H1 (cell line): ENCODE data around the gene OLR1.

ENCODE experiments used
- CTCF ChIP-seq, 3 experiments: IDR thresholded peaks; 1 replicate in 2 of 3; 2 replicates in 1 of 3; pipeline versions ENCODE4 v1.5.1 to v1.6.1; 2011; ENCODE audit warnings: low read length in 3 of 3, mild to moderate bottlenecking in 3 of 3, inconsistent platforms in 2 of 3, low read depth in 1 of 3, moderate library complexity in 1 of 3; ENCODE audit not compliant: insufficient read depth in 1 of 3; ENCODE audit errors: control extremely low read depth in 1 of 3
- EZH2 ChIP-seq: fragments of 200-600 bp; sonication (generic); IDR thresholded peaks from 2 replicates; pipeline ENCODE4 v1.7.1; 2012; ENCODE audit warnings: low read depth, mild to moderate bottlenecking, moderate library complexity, low read length, inconsistent platforms; ENCODE audit not compliant: severe bottlenecking
- POLR2AphosphoS5 ChIP-seq: IDR thresholded peaks from 2 replicates; pipeline ENCODE4 v1.6.1; 2011; ENCODE audit warnings: low read depth, low read length
- RAD21 ChIP-seq, 2 experiments: IDR thresholded peaks in 1 of 2; conservative IDR thresholded peaks in 1 of 2; 2 replicates each; pipeline ENCODE4 v1.6.1; 2011; ENCODE audit warnings: low read depth in 2 of 2, low read length in 2 of 2, improper control_type of control experiment in 1 of 2, inconsistent platforms in 1 of 2, mild to moderate bottlenecking in 1 of 2, moderate library complexity in 1 of 2
- SUZ12 ChIP-seq: fragments of 200-600 bp; sonication (generic); IDR thresholded peaks from 2 replicates; pipeline ENCODE4 v1.6.1; 2012; ENCODE audit warnings: mild to moderate bottlenecking, inconsistent platforms, low read length, moderate library complexity, mixed read lengths
- TBP ChIP-seq: IDR thresholded peaks from 2 replicates; pipeline ENCODE4 v1.6.1; 2011; ENCODE audit warnings: low read depth, low read length, improper control_type of control experiment
- ZNF274 ChIP-seq: IDR thresholded peaks from 2 replicates; pipeline ENCODE4 v1.7.0; 2012; ENCODE audit warnings: low read length, borderline replicate concordance; ENCODE audit errors: extremely low read depth

GRCh38 chr12:10128687-10129086, 43.2 kb downstream of the OLR1 start:
- no peak for TF ChIP-seq EZH2
- no peak for TF ChIP-seq CTCF (IDR thresholded peaks at IDR 0.05; ENCODE audit: control extremely low read depth in 1 of 3, insufficient read depth in 1 of 3, low read depth in 1 of 3, low read length in 3 of 3)
- TF ChIP-seq POLR2AphosphoS5, result no peak
- TF ChIP-seq RAD21 (IDR thresholded peaks at IDR 0.05 in 1 of 2, conservative IDR thresholded peaks at IDR 0.05 in 1 of 2; ENCODE audit: low read depth in 2 of 2, low read length in 2 of 2), result no peak
- TF ChIP-seq TBP, result no peak
- TF ChIP-seq SUZ12, result no peak
- no peak for TF ChIP-seq ZNF274
